ENCODE results near the gene TUBAL3.

Gene TUBAL3

DNA sequence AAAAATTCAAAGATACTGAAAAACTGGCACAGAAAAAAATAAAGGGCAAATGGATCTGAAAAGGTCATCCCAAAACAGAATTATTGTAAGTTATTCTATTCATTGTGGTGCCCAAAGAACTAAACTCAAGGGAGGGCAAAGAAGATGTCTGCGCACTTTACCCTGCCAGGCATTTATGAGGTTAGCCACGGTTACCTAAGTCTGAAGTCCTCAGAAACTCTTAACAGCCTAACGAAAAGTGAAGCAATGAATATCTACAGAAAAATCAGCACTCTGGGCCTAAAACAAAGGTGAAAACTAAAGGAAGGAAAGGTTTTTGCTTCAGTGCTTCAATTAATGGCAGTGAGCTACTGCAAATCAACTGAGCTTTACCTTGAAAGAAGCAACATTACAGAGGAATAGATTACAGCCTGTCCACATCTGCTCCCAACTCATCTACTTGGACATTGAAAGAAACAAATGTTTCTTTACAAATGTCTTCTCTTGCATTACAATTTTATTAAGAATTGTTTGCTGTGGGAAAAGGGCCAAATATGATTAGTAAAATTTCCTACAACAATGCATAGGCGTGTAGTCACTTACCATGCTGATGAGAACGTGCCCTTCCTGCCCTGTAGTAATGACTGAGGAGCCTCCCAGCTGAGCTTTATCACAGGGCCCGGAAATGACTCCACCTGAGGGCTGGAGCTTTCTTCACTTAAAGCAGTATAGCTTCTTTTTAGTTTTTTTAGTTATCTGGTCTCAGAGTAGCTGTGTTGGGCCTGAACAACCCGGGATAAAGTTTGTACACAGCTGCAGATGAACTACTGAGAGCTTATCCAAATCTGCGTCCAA, at the start of gene TUBAL3:
TUBAL3 (minus strand) TSS at position 621 of the 834 bp plus-strand sequence; CDS start at position 585, 36 bp downstream.
- DNase-seq, result no peak

DNA sequence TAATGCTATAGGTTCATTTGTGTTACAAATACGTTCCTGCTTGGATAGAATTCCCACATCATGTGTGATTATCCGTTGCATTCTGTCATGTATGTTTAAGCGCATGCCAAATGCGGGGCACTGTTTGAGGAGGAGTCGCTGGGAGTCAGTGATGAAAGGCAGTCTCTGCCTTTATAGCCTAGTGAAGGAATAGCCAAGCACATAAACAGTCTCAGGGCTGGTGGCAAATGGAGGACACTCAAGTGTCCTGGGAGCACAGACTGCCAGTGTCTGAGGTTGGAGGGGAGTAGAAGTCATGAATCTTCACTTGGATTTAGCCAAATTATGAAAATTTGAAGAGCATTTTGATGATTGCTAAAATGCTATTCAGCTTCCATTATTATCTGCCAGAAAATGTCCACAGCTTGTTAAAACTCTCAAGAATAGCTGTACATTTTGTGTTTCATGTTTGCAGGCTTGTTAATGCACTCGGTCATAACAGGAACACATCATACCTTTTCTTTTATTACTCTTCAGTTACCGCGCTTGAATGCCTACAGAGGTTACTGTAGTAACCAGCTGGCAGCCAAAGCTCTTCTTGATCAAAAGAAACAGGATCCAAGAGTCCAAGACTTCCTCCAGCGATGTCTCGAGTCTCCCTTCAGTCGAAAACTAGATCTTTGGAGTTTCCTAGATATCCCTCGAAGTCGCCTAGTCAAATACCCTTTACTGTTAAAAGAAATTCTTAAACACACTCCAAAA, 49.3 kb upstream of the TUBAL3 start:
- DNase-seq, result no peak

DNA sequence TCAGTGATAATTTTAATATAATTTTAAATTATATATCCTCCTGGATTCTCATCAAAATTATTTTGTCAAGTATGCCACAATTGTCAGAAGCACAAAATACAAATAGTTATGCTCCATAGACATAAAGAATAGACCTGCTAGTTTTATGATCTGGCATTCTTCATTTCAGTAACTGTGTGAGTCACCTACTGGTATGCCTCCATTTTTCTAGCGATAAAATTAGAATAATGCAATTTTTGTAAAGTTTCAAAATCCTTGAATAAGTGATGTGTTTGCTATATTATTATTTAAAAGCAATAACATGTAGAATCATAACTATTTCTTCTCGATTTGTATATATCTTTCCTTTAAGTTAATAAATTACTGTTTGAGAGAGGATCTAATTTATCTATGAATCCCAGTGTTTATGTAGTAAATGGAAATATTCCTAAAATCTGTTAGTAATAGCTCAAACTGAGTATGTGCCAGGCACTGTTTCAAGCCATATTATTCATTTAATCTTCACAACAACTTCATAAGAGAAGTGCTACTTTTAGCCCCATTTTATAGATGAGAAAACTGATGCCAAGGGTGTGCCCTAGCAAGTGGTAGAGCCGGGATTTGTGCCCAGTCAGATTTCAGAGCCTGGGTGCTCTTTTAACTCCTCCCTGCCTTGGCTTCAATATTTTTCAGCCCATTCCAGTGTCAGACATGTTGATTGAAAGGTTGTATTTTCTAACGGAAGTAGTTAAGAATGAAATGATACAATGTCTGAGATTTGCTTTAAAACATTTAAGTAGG, 46.2 kb upstream of the TUBAL3 start:
- no peak for DNase-seq

DNA sequence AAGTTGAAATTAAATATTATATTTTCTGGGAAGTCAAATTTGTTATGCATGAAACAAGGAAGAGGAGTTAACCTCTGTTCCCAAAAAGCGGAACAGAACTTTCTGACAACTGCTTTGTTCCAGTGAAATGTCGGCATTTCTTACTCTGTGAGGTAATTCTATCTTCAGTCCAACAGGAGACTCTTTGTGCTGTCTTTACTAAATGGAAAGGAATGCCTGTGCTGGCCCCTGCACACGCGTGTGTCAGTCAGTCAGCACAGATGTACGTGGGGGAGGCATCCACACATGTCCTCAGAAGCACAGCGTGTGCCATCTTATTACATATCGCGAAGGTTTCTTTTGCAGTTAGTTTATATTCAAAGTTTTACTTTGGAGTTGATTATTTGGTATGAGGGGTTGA, 45.2 kb upstream of the TUBAL3 start:
- no peak for DNase-seq

DNA sequence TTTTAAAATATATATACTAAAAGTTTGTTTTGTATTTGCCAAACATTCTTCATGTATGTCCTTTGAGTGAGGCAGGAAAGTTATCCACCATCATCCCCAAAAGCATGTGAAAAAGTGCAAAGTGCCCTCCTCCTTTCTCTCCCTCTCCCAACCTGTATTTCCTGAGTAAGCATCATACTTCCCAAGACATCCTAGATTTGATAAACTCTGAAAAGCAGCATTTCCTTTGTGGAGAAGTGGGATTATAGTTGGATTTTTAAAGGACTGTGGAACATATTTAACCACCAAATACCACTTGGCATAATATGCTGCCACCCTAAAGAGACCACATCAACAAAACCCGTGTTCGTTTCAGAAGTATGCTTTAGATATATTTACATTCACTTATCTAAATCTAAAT, 44.6 kb upstream of the TUBAL3 start:
- DNase-seq, result no peak

DNA sequence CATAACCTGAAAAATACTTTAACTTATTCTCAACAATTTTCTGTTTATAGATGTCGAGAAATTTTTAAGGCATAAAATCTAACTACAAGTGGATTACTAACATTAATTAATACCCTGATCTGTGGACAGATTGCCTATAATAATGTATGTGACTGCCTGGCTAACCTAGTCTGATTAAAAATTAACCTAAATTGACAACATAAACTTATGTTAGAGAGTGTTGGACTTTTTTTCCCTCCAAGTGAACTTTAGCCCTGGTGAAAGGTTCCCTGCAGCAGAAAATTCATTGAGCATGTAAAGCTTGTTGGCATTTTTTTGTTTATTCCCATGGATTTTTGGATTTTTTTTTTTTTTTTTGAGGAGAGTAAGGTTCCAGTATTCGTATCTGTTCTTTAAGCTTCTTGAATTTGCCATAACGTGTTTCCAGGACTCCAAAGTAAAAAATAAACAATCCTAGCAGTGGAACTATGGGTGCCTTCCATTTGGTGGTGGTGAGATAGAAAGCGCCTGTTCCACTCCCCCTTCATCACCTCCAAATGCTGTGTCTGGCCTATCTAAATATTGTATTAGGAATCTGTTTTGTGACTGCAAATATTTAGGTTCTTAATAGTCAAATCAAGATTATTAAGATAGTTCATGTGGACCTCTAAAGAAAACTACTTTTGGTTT, 43.8 kb upstream of the TUBAL3 start:
- no peak for DNase-seq

DNA sequence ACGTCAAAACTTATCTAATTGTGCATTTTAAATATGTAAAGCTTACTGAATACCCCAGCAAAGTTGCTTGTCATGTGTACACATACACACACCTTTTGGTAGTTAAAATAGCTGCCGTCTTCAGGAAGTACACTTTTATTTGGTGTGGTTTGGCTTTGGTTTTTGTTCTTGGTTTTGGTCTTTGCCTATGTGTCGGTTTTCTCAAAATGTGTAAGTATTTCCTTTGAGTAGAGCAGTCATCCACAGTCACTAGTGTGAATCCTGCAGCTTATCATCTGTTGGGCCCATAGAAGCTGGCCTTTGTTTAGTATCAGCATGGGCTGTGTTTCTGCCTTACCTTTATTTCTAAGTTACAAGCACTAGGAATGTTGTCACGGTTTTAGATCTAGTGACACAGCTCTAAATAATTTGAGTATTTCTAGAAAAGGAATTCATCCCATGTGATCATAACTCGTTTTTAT, 43.0 kb upstream of the TUBAL3 start:
- DNase-seq, result peak; percentile 92

DNA sequence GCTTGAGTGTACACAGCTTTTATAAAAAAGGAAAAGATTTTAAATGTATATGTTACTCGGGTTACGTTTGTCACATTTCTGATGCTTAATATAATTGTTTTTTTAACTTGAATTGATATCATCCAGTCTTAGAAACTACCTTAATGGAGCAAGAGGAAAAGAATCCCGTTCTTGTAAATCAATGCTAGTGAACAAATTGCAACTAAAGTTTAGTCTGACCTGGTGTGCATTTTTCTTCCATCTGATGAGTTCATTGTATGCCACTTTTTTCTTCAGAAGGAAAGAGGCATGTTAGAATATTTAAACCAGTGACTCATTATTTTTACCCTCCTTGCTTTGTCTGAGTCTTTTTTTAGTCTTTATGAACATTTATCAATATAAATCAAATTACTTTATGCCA, 42.4 kb upstream of the TUBAL3 start:
- peak; percentile 19 for DNase-seq

DNA sequence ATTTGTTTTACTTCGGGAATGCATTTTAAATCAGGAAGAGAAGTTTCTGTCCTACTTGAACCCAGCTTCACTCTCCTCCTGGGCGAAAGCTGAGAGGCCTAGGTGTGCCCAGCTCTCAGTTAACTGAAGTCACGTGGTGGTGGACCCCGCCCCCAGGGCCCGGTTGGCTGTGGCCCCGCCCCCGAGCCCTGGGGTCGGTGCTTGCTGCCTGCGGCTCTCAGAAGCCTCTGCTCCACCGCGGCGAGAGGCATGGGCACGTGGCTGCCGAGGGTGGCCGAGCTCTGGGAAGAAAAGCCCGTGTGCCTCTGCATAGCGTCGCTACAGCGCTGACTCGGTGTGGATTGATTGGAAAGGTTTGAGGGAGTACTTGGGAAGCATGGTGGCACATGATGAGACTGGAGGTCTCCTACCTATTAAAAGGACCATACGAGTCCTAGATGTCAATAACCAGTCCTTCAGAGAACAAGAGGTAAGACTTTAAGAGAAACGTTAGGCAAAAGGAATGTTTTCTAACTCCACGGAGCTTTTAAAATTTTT, 41.8 kb upstream of the TUBAL3 start:
- peak; percentile 87 for DNase-seq

DNA sequence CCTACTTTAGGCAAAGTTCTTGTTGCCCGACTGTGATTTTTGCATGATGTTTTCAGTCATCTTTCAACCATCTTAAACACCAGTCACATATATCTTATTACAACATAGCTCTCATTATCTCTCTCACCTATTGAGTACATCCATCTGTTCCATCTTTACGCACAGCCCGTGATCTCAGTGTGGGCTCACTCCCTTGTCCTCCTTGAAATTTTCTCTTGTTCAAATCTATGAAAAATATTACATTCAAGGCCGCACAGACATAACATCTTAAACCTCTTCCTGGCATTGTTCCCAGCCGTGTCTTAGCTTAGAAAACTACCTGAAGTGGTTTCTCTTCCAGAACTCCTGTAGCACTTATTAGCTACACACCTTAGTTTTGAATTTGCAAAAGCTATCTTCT, 40.4 kb upstream of the TUBAL3 start:
- no peak for DNase-seq

DNA sequence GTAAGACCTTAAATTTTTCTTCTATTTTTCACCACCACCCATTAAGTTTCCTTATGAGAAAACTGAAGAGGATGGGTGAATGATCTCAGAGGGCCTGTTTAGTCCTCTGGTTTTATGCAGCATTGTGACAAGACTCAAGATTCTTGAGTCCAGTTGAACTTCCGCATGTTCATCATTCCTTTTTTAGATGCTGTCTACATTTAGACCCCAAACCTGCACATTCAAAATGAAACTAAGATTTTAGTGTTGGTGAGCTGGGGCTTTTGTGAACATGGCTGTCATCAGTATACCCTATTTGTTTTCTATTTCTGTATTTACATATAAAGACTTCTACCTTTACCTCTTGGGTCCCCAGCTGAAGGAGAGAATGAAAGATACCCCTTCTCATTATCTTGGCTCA, 38.8 kb upstream of the TUBAL3 start:
- peak; percentile 89 for DNase-seq

DNA sequence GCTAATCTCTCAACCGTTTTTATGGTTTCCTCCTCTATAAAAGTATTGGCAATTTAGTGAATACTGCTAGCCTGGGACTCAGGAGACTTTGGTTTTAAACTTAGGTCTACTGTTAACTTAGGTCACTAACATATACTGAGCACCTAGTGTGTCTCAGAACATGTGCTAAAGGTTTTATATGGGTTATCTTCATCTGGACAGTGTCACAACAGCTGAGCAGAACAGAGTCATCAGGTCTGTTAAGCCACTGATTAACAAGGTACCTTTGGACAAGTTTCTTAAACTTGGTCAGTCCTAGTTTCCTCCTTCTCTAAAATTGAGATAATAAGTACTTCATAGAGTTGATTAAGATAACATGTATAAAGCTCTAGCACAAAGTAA, 38.4 kb upstream of the TUBAL3 start:
- DNase-seq, result no peak

DNA sequence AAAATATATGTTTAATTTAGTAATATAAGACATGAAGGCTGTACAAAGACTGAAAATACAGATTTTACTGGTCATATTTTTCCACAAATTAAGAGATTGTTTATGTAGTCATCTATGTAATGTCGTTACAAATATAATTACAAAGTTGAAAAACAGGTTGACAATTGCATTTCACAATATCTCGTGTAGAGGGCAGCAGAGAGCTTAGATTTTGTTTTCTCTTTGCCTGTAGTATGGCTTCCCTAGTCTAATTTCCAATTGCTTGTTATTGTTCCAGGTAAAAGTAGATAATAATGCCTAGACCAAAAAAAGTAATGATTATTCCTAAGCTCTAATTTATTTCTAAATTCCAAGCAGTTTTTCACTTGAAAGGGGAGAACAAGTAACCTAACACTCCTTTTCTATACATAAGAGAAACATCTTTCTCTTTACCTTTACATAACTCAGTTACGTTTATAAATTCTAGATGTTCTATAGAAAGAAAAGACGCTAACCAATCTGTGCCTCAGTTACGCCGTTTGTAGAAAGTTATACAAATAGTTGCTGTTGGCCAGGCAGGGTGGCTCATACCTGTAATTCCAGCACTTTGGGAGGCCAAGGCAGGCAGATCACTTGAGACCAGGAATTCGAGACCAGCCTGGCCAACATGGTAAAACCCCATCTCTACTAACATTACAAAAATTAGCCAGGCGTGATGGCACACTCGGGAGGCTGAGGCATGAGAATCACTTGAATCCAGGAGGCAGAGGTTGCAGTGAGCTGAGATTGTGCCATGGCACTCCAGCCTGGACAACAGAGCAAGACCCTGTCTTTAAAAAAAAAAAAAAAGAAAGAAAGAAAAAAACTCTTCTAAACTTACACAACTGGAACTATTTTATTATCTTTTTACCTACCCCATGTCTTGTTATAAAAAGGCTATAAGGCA, 37.7 kb upstream of the TUBAL3 start:
- peak; percentile 71 for DNase-seq

DNA sequence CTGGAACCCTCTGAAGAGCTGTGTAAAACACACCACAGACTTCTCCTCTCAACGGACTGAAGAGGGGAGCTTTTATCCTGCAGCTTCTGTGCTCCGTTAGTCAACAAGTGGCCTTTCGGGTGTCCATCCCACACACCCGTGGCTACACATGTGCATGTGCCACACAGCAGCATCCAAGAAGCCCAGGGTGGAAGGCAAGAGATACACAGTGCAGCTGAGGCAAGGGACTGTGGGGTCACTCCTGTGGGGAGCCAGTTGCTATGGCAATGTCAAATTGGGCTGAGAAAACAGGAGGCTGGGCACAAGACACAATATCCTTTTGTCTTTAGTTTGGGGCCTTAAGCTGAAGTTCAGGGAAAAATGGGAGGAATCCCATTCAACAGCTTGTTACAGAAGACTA, 36.5 kb upstream of the TUBAL3 start:
- no peak for DNase-seq

DNA sequence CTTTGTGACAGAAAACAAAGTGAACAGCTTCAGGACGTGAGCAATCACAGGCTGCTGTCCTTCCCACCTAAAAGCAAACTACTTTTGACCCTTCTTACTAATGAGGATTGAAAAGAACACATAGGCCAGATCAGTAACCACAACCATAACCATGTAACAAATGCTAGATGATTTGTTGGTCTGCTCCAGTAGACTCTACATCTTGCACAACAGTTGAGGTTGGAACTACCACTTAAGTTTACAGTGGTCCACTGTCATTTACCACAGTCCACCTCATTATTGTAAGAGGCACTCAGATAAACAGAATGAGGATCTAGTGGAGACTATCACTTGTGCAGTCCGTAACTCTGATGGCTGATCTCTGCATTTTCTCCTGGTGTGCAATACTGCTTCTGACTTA, 35.6 kb upstream of the TUBAL3 start:
- DNase-seq, result no peak

DNA sequence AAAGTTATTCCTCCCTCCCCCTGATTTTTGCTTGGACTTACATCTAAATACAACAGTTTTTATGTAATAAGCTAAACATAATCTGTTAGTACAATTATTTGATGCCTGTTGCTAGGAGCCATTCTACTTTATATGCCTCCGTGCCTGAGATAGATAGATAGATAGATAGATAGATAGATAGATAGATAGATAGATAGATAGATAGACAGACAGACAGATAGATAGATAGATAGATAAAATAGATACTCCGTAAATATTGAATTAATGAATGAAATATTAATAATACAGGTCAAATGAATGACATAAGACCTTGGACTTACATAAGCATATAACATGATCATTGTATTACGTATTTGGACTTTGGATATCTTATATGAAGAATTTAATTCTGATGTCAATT, 30.7 kb upstream of the TUBAL3 start:
- DNase-seq, result no peak

DNA sequence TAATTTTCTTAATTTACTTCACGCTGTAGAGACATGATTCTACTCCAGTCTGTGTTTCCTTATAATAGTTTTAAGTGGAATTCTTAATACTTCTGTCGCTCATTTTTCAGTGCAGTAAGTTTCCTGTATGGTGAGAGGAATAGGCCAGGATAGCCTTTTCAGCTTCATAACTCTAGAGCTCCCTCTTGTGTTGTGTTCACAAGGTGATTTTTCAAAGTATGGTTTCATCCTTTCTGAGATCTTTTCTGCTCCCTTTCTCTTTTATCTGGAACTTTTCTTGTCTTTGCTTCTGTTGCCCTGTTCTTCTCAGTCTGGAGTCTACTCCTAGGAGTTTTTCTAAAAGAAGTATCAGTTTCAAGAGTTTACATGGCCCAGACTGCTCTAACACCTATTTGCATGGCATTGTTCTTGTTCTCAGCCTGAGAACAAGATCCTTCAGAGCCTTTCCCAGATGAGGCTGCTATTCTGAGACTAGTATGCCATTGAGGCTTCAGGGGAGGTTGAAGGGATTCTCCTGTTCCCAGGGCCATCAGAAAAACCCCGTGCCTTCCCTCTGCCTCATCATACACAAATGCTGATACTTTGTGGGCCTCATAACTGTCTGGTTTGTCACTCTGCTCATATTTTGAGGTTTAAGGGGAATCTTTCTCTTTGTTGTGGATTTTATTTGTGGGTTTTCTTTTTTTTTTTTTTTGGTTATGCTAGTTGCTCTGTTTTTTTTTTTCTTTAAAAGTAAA, 29.6 kb upstream of the TUBAL3 start:
- DNase-seq, result peak; percentile 54

DNA sequence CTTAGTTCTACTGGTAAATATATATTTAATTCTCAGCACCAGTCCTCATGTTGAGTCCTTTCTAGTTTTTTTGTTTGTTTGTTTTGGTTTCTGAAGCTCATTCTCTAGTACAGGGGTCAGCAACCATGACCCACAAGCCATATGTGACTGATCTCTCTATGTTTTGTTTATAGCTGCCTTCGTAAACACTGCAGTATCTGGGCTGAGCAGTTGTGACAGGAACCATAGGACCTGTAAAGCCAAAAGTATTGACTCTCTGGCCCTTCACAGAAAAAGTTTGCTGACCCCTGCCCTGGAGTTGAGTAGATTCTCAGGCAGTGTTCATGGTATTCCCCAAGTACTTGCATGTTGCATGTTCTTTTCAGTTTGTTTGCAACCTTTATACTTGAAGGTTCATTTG, 28.6 kb upstream of the TUBAL3 start:
- no peak for DNase-seq

DNA sequence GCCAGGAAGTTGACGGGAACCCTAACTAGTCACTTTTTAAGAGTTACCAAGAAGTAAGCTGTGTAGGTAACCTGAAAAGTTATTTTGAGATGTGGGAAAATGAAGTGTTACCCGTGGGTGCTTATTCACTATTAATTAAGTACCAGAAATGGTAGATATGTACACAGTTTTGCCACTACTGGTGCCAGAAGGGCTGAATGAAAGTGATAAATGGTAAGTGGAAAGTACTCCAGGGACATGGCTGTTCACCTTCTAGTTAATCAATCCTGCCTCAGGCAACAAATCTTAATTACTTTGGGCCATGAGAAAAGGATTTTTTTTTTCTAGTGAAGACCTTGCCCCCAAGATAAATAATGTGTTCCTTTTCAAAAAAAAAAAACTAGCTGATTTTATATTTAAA, 23.5 kb upstream of the TUBAL3 start:
- DNase-seq, result no peak

DNA sequence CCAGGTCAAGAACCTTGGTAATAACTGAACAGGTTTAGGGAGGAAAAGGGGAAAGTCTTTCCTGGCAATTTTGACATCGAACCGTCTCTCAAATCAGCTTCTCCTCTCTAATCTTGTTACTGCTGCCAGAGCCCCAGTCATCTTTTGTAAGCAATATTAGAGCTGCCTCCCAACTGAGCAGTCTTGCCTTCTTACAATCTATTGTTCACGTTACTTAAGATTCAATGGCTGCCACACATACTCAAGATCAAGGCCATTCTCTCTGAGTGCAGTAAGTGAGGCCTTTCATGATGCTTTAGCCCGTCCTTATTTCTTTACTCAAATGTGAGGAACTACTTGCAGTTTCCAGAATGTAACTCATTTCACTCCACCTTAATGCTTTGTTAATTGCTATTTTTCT, 20.1 kb upstream of the TUBAL3 start:
- DNase-seq, result no peak

DNA sequence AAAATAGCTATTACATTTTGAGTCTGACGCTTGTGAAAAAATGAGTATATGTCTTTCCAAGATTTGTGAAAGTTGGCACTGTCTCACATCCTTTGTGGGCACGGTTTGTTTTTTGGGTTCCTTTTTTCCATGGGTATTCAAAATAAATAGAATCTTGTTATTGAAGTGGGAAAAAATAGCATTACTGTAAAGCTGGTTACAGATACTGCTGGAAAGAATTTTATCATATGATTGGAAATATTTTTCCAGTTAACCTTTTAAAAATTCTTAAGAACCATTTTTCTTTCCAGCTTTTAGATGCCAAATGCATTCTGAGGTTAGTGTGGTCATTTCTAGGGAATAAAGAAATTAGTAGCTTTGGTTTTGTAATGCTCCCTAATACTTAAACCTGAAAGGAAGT, 19.1 kb upstream of the TUBAL3 start:
- DNase-seq, result no peak

Measured in activated CD4-positive, alpha-beta T cell treated with anti-CD3 and anti-CD28 coated beads, Interleukin-10, Interleukin-2, amounts not matched to agents 100 ng/mL and 50 ng/mL, durations not matched to agents 16 hours and 8 hours (primary cell).